PC-9 (cell line): ENCODE data around the gene SRL.

ENCODE experiments used
- EZH2 ChIP-seq: fragments of 200-600 bp; sonication (generic); IDR thresholded peaks from 2 replicates; pipeline ENCODE4 v1.8.0; 2017; ENCODE audit warnings: antibody characterized with exemption, low read depth
- TF ChIP-seq, protein P1 (sequence below): fragments of 200-600 bp; sonication (generic); conservative IDR thresholded peaks from 2 replicates; pipeline ENCODE4 v1.6.1; 2017; ENCODE audit warnings: mixed run types, antibody characterized with exemption, mild to moderate bottlenecking, moderate library complexity

- TF ChIP-seq, protein P1, sequence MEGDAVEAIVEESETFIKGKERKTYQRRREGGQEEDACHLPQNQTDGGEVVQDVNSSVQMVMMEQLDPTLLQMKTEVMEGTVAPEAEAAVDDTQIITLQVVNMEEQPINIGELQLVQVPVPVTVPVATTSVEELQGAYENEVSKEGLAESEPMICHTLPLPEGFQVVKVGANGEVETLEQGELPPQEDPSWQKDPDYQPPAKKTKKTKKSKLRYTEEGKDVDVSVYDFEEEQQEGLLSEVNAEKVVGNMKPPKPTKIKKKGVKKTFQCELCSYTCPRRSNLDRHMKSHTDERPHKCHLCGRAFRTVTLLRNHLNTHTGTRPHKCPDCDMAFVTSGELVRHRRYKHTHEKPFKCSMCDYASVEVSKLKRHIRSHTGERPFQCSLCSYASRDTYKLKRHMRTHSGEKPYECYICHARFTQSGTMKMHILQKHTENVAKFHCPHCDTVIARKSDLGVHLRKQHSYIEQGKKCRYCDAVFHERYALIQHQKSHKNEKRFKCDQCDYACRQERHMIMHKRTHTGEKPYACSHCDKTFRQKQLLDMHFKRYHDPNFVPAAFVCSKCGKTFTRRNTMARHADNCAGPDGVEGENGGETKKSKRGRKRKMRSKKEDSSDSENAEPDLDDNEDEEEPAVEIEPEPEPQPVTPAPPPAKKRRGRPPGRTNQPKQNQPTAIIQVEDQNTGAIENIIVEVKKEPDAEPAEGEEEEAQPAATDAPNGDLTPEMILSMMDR = no peak
- TF ChIP-seq EZH2 = no peak
These were observed 29.0 kb downstream of the SRL start for GRCh38 chr16:4212934-4213296.
